K562 treated with DMSO at 1 percent for 48 hours (cell line): ENCODE measurements around the gene LRP2. TPM values are rescaled to one million over a fixed set of nuclear protein-coding genes. Genes with fewer than 3 reads are reported as not detected.

Source experiments
- total RNA-seq: library from RNA; unstranded; fragments of 300-600 nt; gene quantifications from 2 replicates; pipeline ENCODE4 v1.2.3, GENCODE V29; 2022; ENCODE audit warnings: low replicate concordance; ENCODE audit errors: extremely low read depth

LRP2 gene
- not detected in 2 replicates for total RNA-seq

GRCh38 chr2:169362118-169362893, at the start of gene LRP2:
TSS of gene LRP2 (minus strand) at chr2:169362534. CDS start at chr2:169362399, 135 bp downstream.

Other genes starting within 250 kb of the LRP2 start
- not detected in 2 replicates for gene BBS5, start 117.0 kb upstream of the LRP2 start, total RNA-seq
- not detected in 2 replicates for gene KLHL41, start 147.2 kb upstream of the LRP2 start, total RNA-seq
- not detected in 2 replicates for gene FASTKD1, start 211.3 kb upstream of the LRP2 start, total RNA-seq
- gene PPIG, start 221.8 kb upstream of the LRP2 start, total RNA-seq: 154 TPM in 1 of 2 replicates, not detected in the other